ENCODE data around the gene NAT10.

Gene NAT10

DNA sequence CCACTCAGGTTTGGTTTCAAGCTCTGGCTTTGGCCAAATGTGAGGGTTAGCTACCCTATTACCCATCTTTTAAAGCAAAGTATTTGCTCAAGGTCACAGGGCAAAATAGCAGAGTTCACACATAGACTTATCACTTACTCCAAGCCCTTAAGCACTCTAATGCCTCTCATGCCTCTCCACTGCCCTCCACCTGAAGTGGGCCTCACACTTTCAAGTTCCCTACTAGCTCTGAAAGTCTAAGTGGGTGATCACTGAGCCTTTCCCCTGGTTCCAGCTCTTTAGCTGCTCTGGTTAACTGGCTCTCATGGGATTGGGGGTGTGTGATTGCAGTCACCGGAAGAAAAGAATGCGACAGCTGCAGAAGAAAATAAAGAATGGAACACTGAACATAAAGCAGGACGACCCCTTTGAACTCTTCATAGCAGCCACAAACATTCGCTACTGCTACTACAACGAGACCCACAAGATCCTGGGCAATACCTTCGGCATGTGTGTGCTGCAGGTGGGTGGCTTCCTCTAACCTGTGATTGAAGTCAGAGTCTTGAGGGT is 6.4 kb downstream of the NAT10 start:
- ATAC-seq (no peak), DNase-seq (no peak)

DNA sequence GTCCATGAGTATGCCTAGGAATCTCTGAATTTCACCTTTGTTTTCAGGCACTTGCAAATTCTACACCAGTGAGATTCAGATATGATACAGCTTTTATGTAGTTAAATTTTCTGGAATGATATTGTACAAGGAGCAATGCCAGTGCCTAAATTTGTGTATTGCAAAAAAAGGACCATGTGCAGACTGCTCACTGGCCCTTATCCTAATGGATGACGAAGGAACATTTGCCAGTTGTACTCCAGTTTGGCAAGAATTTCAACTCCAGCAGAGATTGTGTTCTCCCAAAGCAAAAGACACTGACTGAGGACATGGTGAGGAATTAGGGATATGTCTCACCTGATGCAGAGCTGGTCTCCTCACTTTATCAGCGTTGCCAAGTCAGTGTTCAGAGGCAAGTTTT is 8.6 kb downstream of the NAT10 start:
- ATAC-seq (no peak), DNase-seq (no peak)

DNA sequence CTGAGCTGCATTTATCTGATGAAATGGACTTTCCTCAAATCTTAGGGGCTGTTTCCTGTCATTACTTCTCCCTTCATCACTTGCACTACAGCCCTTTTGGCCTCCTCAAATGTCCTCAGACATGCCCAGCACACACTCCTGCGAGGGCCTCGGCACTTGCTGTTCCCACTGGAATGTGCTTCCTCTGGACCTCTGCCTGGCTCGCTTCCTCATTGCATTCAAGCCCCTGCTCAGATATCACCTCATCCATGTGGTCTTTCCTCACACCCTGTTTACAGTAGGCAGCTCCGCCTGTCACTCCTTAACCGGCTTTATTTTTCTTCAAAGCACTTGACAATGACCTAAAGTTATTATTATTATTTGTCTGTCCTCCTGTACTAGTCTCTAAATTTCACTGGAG is 9.0 kb downstream of the NAT10 start:
- DNase-seq (no peak), ATAC-seq (no peak)

DNA sequence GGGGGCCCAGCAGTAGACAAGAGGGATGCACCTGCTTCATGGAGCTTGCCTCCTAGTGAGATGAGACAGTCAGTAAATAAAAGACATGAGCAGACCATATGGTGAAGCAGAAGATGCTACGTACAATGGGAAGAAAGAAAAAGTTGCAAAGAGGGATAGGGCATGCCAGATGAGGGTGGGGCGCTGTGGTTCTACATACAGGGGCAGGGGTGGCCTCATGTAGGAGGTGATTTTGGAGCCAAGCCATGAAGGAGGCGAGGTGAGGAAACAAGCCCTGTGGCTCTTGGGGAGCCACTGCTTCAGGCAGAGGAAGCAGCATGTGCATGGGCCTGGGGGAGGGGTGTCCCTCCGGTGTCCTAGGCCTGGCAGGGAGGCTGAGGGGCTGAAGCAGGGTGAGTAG is 15.2 kb downstream of the NAT10 start:
- ATAC-seq: no peak
- DNase-seq: no peak

DNA sequence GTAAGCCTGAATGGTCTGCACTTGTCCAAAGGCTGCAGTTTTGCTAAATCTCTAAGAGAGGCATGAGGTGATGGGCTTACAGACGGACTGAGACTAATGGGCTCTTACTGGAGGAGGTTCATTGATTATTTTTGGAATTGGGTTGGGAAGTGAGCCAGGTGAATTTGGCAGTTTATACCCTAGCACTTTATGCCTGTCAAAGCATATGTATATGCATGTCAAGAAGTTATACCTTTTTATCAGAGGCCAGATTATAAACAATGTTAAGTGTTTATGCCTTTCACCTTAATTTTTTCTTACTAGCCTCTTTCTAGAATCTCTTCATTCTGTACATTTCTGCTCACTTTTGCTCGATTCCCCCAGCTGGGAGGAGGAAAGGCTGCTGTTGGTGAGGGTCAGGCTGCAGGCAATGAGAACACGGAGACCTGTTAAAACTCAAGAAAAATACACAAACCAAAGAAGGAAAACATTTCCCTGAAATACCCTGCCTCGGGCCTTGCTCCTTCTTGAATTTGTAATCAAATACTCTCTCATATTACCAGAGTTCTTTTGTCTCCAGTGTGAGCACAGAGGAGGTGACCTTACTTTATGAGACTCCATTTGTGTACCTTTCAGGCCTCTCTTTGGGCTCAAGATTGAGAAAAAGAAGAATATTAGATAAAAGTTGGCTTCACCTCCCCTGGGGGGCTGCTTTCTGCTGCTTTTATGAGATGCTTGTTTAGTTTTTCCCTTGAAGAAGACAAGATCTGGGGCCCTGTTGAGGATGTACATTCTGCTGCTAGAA is 19.6 kb downstream of the NAT10 start:
- ATAC-seq (no peak), DNase-seq (no peak)

DNA sequence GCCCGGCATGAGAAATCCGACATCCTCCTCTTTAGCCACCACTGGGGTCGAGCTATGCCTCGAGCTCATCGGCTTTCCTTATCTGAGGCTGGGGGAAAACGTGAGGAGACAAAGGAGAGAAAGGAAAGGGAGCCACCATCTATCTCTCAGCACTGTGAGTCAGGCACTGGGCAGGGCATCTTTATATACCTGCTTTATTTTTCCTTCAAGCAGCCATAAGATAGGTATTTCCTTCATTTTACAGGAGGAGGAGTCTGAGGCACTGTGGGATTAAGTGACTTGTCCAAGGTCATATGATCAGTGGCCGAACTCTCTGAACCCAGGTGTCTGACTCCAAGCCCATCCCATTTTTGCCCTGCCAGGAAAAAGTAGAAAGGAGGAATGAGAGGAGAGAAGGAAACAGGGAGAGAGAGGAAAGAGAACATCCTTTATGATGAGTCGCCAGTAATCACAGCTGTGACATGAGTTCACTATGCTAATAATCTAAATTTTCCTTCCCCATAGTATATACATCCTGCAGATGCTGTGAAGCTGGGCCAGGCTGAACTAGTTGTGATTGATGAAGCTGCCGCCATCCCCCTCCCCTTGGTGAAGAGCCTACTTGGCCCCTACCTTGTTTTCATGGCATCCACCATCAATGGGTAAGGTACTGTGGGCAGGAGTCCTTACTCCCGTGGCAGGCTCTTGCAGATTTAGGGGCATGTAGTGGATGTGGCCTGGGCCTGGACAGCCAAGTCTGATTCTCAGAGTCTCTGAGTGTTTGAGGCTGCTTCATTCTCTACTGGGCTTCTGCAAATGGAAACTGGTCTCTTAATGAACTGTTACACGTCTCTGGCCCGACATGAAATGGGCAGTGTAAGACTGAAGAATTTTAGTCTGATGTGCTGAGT is 21.8 kb downstream of the NAT10 start:
- no peak for ATAC-seq
- DNase-seq: no peak

DNA sequence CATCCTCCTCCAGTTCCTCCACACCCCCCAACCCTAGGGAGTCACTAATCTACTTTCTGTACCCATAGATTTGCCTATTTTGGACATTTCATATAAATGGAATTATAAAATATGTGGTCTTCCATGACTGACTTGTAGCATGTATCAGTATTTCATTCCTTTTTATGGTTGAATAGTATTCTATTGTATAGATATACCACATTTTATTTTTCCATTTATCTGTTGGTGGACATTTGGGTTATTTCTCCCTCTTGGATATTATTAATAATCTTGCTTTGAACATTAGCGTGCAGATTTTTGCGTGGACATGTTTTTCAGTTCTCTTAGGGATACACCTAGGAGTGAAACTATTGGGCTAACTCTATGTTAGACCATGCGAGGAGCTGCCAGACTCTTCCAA is 23.4 kb downstream of the NAT10 start:
- no peak for ATAC-seq
- no peak for DNase-seq

DNA sequence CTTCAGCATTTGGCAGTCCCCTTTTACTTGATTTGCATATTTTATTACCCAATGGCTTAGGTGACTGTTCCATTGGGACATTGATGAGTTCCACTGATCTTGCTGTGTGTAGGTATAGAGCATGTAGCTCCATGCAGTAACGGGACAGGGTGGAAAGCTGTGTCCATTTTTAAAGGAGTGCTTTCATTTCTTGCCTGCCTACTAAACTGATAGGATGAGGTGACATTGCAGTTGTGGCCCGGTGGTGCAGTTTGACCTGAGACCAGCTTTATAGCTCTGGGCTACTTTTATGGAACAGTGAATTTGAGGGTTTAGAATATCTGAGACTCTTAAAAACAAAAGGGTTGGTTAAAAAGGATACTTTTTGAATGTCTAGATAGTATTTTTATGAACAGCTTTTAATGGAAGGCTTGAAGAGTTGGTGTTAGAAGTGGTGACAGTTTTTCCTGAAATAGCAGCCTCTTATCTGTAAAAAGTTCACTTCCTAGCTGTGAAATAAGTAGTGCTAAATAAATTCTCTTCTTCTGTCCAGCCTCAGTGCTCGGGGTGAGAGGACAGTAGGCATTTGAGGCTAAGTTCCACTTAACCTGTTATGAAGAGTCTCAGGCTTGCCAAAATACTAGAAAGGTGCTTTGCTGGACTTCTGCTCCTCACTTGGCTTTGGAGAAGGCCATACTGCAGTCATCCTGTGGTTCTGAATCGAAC is 27.0 kb downstream of the NAT10 start:
- no peak for DNase-seq
- ATAC-seq: no peak

DNA sequence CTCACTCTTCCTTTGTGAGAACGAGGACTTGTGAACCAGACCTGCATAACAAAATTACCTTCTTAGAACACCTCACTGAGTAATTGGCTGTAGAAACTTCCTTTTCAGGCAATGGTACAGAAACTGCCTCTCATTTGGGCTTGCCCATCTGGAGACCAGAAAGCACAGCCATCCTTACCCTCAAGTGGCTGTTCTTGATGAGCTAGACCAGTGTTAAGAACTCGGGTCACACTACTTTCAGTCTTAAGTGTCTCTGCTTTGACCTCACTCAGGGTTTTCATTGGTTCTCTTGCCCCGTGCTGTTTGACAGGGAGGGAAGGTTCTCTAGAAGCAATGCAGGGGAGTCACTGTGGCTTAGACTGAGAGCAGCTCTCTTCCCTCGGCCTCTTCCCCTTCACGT is 29.3 kb downstream of the NAT10 start:
- ATAC-seq: no peak
- DNase-seq: no peak

DNA sequence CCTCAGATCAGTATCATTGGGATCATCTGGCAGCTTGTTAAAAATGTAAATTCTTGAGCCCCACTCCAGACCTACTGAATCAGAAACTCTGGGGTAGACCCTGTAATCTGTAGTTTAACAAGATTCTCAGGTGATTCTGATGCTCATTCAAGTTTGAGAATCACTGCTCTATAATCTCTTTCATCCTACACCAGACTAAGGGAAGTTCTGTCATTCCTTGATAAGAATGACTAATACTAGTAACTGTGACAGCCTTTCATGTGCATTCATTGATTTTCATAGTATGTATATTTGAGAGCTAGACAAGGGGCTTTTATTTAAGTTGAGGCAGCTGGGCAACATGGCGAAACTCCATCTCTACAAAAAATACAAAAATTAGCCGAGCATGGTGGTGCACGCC is 30.0 kb downstream of the NAT10 start:
- peak; percentile 27 for ATAC-seq
- no peak for DNase-seq

DNA sequence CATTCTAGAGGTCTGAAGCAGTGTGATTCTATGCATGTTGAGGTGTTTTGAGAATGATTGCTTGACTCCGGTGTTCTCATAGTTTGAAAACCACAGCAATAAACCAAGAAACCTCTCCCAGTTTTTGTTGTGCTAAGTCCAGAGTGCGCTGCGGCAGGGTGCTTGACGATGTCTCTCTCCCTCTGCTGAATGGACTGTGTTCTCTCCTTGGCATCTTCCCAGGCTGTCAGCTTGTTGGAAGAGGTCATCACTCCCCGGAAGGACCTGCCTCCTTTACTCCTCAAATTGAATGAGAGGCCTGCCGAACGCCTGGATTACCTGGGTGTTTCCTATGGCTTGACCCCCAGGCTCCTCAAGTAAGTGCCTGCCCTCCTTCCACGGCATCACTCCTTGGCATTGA is 31.0 kb downstream of the NAT10 start:
- DNase-seq: no peak
- no peak for ATAC-seq

DNA sequence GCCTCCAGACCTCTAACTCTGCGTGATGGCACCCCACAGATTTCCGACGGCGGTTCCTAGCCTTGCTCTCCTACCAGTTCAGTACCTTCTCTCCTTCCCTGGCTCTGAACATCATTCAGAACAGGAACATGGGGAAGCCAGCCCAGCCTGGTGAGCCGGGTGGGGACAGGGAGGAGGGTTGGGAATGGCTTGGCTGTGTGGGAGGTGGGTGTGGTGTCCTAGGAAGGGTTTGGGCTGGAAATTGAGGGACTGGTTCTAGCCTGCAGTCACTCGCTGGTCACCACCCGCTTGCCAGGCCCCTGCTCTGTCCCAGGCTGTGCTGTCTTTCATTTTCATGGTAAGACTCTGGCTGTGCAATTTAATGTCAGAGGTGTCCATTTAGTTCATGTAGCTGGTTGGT is 33.9 kb downstream of the NAT10 start:
- ATAC-seq (no peak), DNase-seq (no peak)

DNA sequence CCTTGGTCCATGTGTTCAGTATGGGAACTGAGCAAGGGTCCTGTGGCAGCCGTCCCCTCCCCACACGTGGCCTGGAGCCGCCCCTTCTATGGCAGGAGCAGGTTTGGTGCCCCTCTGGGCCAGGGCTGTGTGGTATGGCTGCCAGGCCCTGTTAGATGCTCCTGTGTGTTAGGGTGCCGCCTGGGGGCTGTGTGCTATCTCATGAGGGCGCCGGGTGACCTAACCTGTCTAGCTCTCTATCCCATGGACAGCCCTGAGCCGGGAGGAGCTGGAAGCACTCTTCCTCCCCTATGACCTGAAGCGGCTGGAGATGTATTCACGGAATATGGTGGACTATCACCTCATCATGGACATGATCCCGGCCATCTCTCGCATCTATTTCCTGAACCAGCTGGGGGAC is 34.7 kb downstream of the NAT10 start:
- ATAC-seq (peak; percentile 11), DNase-seq (no peak)

DNA sequence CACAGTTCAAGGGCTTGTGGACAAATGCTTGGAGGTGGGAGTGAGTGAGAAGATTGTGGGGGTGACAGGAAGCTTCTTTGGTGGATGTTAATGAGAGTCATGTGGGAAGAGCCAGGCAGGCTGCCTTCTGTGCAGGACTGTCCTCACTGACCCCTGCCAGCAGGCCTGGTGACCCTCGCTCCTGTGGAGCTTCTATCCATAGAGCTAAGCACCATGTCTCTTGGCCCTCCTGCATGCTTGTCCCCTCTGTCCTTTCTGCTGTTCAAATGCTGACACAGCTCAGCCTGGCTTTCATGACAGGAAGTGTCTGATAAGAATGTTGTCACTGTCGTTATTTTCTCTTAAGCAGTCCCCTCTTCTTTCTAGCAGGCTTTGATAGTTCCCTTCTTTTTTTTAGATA is 37.6 kb downstream of the NAT10 start:
- ATAC-seq (no peak), DNase-seq (no peak)

DNA sequence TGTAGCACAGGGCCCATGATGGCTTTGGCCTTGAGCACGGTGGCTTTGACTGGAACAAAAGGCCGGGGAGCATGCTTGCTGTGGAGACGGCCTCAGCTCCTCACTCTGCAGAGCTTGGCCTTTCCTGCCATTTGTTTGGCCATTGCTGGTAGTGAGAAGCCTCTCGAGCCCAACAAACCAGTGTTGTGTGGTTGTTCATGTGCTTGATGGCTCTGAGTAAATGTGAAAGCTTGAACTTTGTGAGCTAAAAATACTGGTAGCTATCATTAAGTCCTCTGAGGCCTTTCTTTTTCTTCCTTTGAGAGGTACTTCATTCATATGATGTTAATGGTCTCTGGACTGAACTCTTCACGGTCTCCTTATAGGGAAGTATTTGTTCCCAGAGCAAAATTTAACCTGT is 39.6 kb downstream of the NAT10 start:
- DNase-seq (no peak), ATAC-seq (no peak)

DNA sequence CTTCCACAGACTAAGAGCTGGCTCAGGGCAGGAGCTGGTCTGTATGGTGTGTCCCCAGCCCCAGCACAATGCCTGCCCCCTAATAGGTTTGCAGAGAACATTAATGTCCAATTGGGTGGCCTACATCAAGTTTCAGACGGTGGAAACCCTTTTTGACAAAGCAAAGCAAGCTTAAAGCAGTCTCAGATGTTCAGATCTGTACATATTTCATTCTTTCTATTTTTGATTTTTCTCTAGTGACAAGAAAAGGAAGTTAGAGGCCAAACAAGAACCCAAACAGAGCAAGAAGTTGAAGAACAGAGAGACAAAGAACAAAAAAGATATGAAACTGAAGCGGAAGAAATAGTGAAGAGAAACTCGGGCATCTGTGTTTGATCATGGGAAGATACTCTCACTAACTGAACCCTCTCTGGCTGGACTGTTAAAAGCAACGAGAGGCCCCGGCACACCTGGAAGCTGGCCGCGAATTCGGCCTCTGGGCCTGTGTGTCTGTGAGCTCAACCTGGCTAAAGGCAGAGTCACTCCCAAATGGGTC is 40.5 kb downstream of the NAT10 start:
- DNase-seq (no peak), ATAC-seq (no peak)

DNA sequence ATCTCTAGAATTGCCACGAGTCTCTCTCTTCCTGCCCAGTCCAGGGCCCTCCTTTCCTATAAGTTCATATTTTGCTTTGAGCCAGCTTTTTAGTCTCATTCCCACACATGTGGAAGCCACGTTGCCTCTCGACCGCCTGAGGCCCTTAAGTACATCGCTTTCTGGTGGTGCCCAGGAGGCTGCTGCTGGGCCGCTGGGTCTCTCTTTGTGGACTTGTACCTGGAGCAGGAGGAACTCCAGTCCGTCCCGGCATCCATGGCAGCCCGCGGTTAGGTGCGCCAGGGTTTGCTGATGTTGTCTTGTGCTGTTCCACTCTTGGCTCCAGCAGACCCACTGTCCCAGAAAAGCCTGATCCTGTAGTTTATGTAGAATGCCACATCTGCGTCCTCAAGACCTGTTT is 41.0 kb downstream of the NAT10 start:
- DNase-seq (no peak), ATAC-seq (no peak)

DNA sequence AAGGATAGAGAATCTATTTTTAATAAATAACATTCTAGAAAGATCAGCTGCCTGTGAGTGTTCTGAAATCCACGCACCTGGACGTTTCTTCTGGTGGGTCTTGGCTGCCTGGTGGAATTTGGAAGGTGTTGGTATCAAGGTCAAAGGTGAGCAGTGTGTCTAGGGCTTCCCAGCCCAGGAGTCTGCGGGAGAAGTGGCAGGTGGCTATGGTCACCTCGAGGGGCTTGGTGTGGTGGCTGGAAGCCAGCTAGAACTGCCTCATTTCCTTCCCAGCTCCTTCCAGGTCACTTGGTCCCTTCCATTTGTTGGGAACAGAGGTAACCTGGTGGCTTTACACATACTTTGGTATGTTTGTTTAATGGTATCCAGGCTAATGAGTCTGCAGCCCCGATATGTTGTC is 41.4 kb downstream of the NAT10 start:
- no peak for ATAC-seq
- no peak for DNase-seq

DNA sequence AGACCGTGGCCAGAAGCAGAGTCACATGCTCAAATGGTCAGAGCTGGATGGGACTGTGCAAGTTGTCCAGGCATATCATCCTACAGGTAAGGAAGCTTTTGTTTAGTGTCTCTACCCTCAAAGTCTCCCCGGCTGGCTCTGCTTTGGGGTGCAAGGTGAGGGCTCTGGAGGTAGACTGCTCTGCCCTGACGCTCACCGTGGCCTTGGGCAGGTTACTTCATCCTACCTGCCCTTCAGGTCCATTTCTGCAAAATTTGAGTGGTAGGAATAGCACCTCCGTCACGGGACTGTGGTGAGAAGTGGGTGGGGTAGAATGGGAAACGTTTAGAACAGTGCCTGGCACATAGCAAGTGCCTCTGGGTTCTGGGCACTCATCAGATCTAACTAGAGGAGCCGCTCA is 42.2 kb downstream of the NAT10 start:
- no peak for ATAC-seq
- DNase-seq: no peak

DNA sequence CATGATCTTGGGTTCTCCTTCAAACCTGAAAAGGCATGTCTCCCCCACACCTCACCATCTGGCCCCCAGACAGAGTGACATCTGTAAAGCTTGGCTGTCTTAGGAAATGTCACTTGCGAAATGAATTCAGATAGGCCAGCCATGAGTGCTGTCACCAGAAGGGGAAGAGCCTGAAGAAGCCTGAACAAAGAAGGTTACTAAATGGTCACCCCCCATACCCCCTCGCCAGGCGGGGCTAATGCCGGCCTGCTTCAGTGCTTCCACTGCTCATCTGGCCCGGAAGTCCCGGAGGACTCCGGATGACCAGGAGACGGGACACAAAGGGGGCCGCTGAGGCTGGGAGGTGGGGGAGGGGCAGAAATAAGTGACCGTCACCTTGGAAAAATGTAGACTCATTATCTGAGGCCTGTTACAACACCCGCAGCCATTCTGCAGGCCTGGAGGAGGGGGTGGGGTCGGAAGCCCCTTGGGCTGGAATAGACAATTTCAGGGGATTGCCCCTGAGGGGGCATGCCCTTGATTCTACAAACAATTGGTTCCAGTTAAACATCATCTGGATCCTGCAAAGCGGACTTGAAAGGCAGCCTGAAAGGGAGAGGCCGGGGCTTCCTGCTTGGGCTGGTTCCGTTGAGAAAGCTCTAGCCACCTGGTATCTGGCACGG is 43.2 kb downstream of the NAT10 start:
- DNase-seq (no peak), ATAC-seq (no peak)

DNA sequence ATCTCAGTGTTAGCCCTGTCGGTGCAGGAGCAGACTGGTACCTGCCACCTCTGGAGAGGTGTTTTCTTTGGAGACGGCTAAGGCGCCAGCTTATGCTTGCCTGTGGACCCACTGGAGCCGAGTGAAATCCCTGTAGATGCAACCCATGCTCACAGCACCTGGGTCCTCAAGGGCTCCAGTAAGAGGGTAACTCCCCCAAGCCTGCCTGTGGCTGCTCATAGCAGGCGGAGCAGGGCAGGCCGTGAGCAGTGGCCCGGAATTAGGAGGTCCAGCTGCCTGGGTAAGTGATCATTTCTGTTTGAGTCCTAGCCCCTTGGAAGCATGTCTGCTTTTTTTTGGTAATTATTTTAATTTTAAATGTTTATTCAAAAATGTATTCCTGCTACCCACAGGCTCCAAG is 43.8 kb downstream of the NAT10 start:
- ATAC-seq (no peak), DNase-seq (no peak)

DNA sequence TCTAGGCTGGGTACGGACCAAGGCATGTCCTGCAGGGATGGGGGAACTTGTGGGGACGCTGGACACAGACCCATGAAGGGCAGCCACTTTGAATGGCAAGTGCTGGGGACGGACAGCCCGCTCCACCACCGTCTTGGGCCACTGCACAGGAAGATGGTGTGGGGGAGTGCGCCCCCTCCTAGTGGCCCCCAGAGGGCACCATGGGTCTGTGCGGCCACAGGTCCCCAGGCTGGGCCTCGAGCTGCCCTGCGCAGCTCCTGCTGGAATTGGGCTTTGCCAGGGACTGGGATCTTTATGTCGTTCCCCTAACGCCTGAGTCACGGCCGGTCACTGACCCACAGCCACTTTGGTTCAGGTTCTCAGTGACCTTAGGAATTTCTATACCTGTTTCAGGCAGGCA is 44.4 kb downstream of the NAT10 start:
- ATAC-seq (no peak), DNase-seq (no peak)
